ENCODE measurements around the gene ADAM11. TPM values are rescaled to one million over a fixed set of nuclear protein-coding genes. Genes with fewer than 3 reads are reported as not detected.

The ADAM11 gene
- total and polyA plus RNA-seq, 5 donors from 2014 or later, result 0.15 to 0.35 (median 0.24) TPM; not detected in 2

GRCh38 chr17:44759086-44759915 lies 513 bp downstream of the ADAM11 start:
- Histone ChIP-seq H3K4me3 (ENCODE audit: low read depth, low read length) (no peak overlapping the region), H3K9me3 (ENCODE audit: control insufficient read depth in 2 of 2, low read length in 2 of 2) (no peaks in the 10 kb centered on the region), H3K4me1 (ENCODE audit: control insufficient read depth, insufficient read depth, low read length, poor library complexity, severe bottlenecking) (peaks cover 12% of the 10 kb centered on the region), H3K27me3 (ENCODE audit: control insufficient read depth, insufficient read depth, low read length) (no peaks in the 10 kb centered on the region), H3K36me3 (ENCODE audit: control insufficient read depth, insufficient read depth, low read length) (no peaks in the 10 kb centered on the region), H3K27ac (ENCODE audit: insufficient read depth, low read length, poor library complexity, severe bottlenecking) (no peak overlapping the region)
- ATAC-seq (ENCODE audit: low read depth in 2 of 2) (no peak), DNase-seq (no peak)
- Mint-ChIP-seq H3K36me3 (no peaks in the 10 kb centered on the region), H3K9me3 (no peaks in the 10 kb centered on the region), H3K27ac (no peak overlapping the region), H3K4me1 (peaks cover 0 to 4% (median 0%) of the 10 kb centered on the region in 4 donors), H3K4me3 (no peak overlapping the region), H3K27me3 (peaks cover 44% of the 10 kb centered on the region)

GRCh38 chr17:44759916-44760243 lies 1.1 kb downstream of the ADAM11 start:
- no peak for DNase-seq
- Histone ChIP-seq H3K27me3 (ENCODE audit: control insufficient read depth, insufficient read depth, low read length) (no peaks in the 10 kb centered on the region), H3K27ac (ENCODE audit: insufficient read depth, low read length, poor library complexity, severe bottlenecking) (no peak overlapping the region), H3K4me1 (ENCODE audit: control insufficient read depth, insufficient read depth, low read length, poor library complexity, severe bottlenecking) (peaks cover 12% of the 10 kb centered on the region), H3K36me3 (ENCODE audit: control insufficient read depth, insufficient read depth, low read length) (no peaks in the 10 kb centered on the region), H3K4me3 (ENCODE audit: low read depth, low read length) (no peak overlapping the region), H3K9me3 (ENCODE audit: control insufficient read depth in 2 of 2, low read length in 2 of 2) (no peaks in the 10 kb centered on the region)
- no peak for ATAC-seq (ENCODE audit: low read depth in 2 of 2)
- Mint-ChIP-seq H3K4me3 (peak overlapping the region in 2 of 4 donors; percentile 12 to 24), H3K27ac (no peak overlapping the region), H3K27me3 (peaks cover 45% of the 10 kb centered on the region), H3K9me3 (no peaks in the 10 kb centered on the region), H3K36me3 (no peaks in the 10 kb centered on the region), H3K4me1 (peaks cover 0 to 4% (median 0%) of the 10 kb centered on the region in 4 donors)

GRCh38 chr17:44760474-44761308 lies 1.9 kb downstream of the ADAM11 start:
- Mint-ChIP-seq H3K4me3 (peak overlapping the region in 3 of 4 donors; percentile 14 to 43 (median 39)), H3K27me3 (peaks cover 44% of the 10 kb centered on the region)
- DNase-seq, result no peak

GRCh38 chr17:44761932-44762810 lies 3.4 kb downstream of the ADAM11 start:
- Histone ChIP-seq H3K9me3 (ENCODE audit: control insufficient read depth in 2 of 2, low read length in 2 of 2) (no peaks in the 10 kb centered on the region), H3K4me1 (ENCODE audit: control insufficient read depth, insufficient read depth, low read length, poor library complexity, severe bottlenecking) (peaks cover 12% of the 10 kb centered on the region), H3K27ac (ENCODE audit: insufficient read depth, low read length, poor library complexity, severe bottlenecking) (no peak overlapping the region), H3K36me3 (ENCODE audit: control insufficient read depth, insufficient read depth, low read length) (no peaks in the 10 kb centered on the region), H3K27me3 (ENCODE audit: control insufficient read depth, insufficient read depth, low read length) (no peaks in the 10 kb centered on the region), H3K4me3 (ENCODE audit: low read depth, low read length) (no peak overlapping the region)
- Mint-ChIP-seq H3K4me3 (no peak overlapping the region), H3K36me3 (no peaks in the 10 kb centered on the region), H3K27ac (no peak overlapping the region), H3K9me3 (no peaks in the 10 kb centered on the region), H3K27me3 (peaks cover 48% of the 10 kb centered on the region), H3K4me1 (peaks cover 0 to 4% (median 0%) of the 10 kb centered on the region in 4 donors)
- DNase-seq (no peak), ATAC-seq (ENCODE audit: low read depth in 2 of 2) (no peak)

More at GRCh38 chr17:44760474-44761308, 1.9 kb downstream of the ADAM11 start:
- Histone ChIP-seq H3K4me3 (ENCODE audit: low read depth, low read length) (no peak overlapping the region), H3K9me3 (ENCODE audit: control insufficient read depth in 2 of 2, low read length in 2 of 2) (no peaks in the 10 kb centered on the region), H3K4me1 (ENCODE audit: control insufficient read depth, insufficient read depth, low read length, poor library complexity, severe bottlenecking) (peaks cover 12% of the 10 kb centered on the region), H3K27me3 (ENCODE audit: control insufficient read depth, insufficient read depth, low read length) (no peaks in the 10 kb centered on the region), H3K36me3 (ENCODE audit: control insufficient read depth, insufficient read depth, low read length) (no peaks in the 10 kb centered on the region), H3K27ac (ENCODE audit: insufficient read depth, low read length, poor library complexity, severe bottlenecking) (no peak overlapping the region)
- Mint-ChIP-seq H3K27ac (no peak overlapping the region), H3K4me1 (peaks cover 0 to 4% (median 0%) of the 10 kb centered on the region in 4 donors), H3K9me3 (no peaks in the 10 kb centered on the region), H3K36me3 (no peaks in the 10 kb centered on the region)
- ATAC-seq (ENCODE audit: low read depth in 2 of 2), result no peak

GRCh38 chr17:44763170-44763569 lies 4.4 kb downstream of the ADAM11 start:
- ATAC-seq (ENCODE audit: low read depth in 2 of 2) (no peak), DNase-seq (no peak)
- no peaks in the 10 kb centered on the region for H3K36me3 Mint-ChIP-seq
- H3K9me3 Mint-ChIP-seq, result no peaks in the 10 kb centered on the region
- no peak overlapping the region for H3K4me3 ChIP-seq (ENCODE audit: low read depth, low read length)
- no peak overlapping the region for H3K27ac ChIP-seq (ENCODE audit: insufficient read depth, low read length, poor library complexity, severe bottlenecking)
- H3K27me3 ChIP-seq (ENCODE audit: control insufficient read depth, insufficient read depth, low read length), result no peaks in the 10 kb centered on the region
- H3K27me3 Mint-ChIP-seq, result peaks cover 39% of the 10 kb centered on the region
- H3K4me3 Mint-ChIP-seq, result no peak overlapping the region
- H3K4me1 Mint-ChIP-seq, result peaks cover 0 to 1% (median 0%) of the 10 kb centered on the region in 4 donors
- H3K4me1 ChIP-seq (ENCODE audit: control insufficient read depth, insufficient read depth, low read length, poor library complexity, severe bottlenecking), result peaks cover 12% of the 10 kb centered on the region
- no peaks in the 10 kb centered on the region for H3K9me3 ChIP-seq (ENCODE audit: control insufficient read depth in 2 of 2, low read length in 2 of 2)
- H3K27ac Mint-ChIP-seq, result no peak overlapping the region
- no peaks in the 10 kb centered on the region for H3K36me3 ChIP-seq (ENCODE audit: control insufficient read depth, insufficient read depth, low read length)

GRCh38 chr17:44765965-44766364 lies 7.2 kb downstream of the ADAM11 start:
- Mint-ChIP-seq H3K4me1 (no peaks in the 10 kb centered on the region), H3K36me3 (no peaks in the 10 kb centered on the region), H3K27me3 (peaks cover 34% of the 10 kb centered on the region), H3K4me3 (no peak overlapping the region), H3K27ac (peak overlapping the region in 1 of 3 donors; percentile 5), H3K9me3 (no peaks in the 10 kb centered on the region)
- ATAC-seq (ENCODE audit: low read depth in 2 of 2) (no peak), DNase-seq (no peak)
- Histone ChIP-seq H3K27ac (ENCODE audit: insufficient read depth, low read length, poor library complexity, severe bottlenecking) (no peak overlapping the region), H3K36me3 (ENCODE audit: control insufficient read depth, insufficient read depth, low read length) (no peaks in the 10 kb centered on the region), H3K27me3 (ENCODE audit: control insufficient read depth, insufficient read depth, low read length) (no peaks in the 10 kb centered on the region), H3K4me3 (ENCODE audit: low read depth, low read length) (no peak overlapping the region), H3K9me3 (ENCODE audit: control insufficient read depth in 2 of 2, low read length in 2 of 2) (no peaks in the 10 kb centered on the region), H3K4me1 (ENCODE audit: control insufficient read depth, insufficient read depth, low read length, poor library complexity, severe bottlenecking) (no peaks in the 10 kb centered on the region)

GRCh38 chr17:44766409-44767038 lies 7.7 kb downstream of the ADAM11 start:
- Histone ChIP-seq H3K27ac (ENCODE audit: insufficient read depth, low read length, poor library complexity, severe bottlenecking) (no peak overlapping the region), H3K36me3 (ENCODE audit: control insufficient read depth, insufficient read depth, low read length) (no peaks in the 10 kb centered on the region), H3K4me1 (ENCODE audit: control insufficient read depth, insufficient read depth, low read length, poor library complexity, severe bottlenecking) (no peaks in the 10 kb centered on the region), H3K9me3 (ENCODE audit: control insufficient read depth in 2 of 2, low read length in 2 of 2) (no peaks in the 10 kb centered on the region), H3K4me3 (ENCODE audit: low read depth, low read length) (no peak overlapping the region), H3K27me3 (ENCODE audit: control insufficient read depth, insufficient read depth, low read length) (no peaks in the 10 kb centered on the region)
- Mint-ChIP-seq H3K27ac (no peak overlapping the region), H3K27me3 (peaks cover 29% of the 10 kb centered on the region), H3K9me3 (no peaks in the 10 kb centered on the region), H3K4me1 (no peaks in the 10 kb centered on the region), H3K4me3 (no peak overlapping the region), H3K36me3 (no peaks in the 10 kb centered on the region)
- ATAC-seq (ENCODE audit: low read depth in 2 of 2) (no peak), DNase-seq (no peak)
